GM19324 (cell line): ENCODE measurements around the gene SARM1.

Experiments used
- ATAC-seq: cut with Tn5 transposase; IDR thresholded peaks from one replicate; pipeline ENCODE4 v1.9.1; 2021; ENCODE audit warnings: mild to moderate bottlenecking, moderate library complexity; ENCODE audit not compliant: unreplicated experiment, low FRiP score

SARM1 gene

GRCh38 chr17:28367641-28368305 is 3.7 kb upstream of the SARM1 start:
- ATAC-seq = no peak

DNA sequence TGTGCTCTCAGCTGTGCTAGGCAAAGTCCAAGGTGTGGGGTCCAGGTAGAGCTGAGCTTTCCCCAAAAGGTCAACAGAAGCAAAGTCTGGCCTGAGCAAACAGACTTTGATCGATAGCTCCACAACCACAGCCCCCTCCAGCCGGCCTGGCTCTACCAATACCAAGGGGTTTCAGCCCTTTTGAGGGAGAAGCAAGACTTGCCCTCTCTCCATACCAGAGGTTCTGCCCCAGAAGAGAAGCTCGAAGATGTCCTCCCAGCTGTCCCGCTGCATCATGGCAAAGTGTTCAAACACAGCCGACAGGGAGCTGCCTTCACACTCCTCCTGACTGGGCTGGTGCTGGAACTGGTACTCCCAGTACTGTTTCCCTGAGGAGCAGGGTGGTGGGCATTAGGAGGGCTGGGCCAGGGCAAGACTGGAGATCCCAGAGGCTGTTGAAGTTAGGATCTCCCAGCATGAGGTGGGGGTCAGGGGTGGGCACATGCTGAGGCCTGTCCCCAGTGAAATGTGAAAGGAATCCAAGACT is 3.1 kb upstream of the SARM1 start:
- ATAC-seq = no peak

DNA sequence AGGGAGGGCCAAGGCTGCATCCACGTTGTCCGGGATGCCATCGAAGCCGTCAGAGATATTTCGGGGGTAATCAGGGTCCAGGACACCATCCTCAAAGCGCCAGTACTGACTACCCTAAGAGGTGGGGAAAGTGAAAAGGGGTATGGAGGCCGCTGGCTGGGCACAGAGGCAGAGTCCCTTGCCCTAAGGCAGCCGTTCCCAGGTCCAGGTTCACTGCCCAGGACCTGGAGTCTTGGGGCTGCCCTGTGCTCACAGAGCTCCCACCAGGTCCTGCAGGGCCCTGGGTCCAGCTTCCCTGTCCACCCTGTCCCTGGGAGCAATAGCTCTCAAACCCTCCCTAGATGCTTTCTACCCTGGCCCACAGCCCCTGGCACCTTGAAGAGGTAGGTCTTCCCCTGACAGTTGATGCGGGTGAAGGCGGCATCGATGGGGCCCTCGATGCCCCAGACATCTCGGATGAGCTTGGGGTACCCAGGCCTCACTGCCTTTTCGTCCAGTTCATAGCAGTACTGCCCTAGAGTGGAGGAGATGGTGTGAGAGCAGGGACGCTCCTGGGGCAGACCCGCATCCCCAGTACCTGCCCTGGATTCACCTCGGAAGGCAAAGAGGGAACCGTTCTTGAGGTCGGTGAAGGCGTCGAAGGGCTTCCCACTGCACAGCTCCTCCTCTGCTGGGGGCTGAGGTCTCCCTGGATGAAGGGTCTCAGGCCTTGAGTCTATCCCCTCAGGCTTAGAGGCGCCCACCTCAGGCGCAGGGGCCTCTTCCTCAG is 2.4 kb upstream of the SARM1 start:
- ATAC-seq = no peak

- no peak for ATAC-seq
These were observed 1.8 kb upstream of the SARM1 start for GRCh38 chr17:28369684-28370034.

DNA sequence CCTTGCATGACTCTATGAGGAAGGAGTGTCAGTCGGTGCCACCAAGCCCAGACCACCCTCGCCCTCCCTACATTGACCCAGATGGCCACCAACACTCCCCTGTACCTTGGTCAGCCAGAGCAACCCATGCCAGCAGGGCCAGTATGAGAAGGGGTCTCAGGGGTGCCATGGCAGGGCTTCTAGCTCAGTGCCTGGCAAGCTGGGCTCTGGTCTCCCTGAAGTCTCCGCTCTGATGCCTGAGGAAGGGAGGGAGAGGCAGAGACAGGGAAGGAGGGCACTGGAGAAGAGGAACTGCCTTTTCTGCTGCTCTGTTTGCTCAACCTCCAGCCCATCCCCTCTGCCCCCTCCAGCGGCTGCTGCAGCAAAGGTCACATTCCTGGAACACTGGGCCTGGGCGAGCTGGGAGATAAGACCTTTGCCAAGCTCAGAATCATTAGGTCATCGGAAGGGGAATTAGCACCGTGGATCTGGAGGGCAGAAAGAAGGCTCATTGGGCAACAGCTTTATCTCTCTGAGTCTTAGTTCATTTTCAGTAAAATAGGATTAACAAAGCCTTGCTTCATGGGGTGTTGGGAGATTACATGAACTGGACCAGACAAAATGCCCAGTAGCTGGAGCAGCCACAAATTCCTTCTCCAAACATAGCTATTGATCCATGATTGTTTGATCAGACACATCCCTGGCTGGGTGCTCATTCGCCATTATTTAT is 1.3 kb upstream of the SARM1 start, which contains the start of gene VTN:
TSS of gene VTN (minus strand) at position 273 of the 709 bp plus-strand sequence. CDS start at position 169, 104 bp downstream.
- no peak for ATAC-seq

- ATAC-seq = no peak
These were observed 770 bp upstream of the SARM1 start for GRCh38 chr17:28370744-28371103.

DNA sequence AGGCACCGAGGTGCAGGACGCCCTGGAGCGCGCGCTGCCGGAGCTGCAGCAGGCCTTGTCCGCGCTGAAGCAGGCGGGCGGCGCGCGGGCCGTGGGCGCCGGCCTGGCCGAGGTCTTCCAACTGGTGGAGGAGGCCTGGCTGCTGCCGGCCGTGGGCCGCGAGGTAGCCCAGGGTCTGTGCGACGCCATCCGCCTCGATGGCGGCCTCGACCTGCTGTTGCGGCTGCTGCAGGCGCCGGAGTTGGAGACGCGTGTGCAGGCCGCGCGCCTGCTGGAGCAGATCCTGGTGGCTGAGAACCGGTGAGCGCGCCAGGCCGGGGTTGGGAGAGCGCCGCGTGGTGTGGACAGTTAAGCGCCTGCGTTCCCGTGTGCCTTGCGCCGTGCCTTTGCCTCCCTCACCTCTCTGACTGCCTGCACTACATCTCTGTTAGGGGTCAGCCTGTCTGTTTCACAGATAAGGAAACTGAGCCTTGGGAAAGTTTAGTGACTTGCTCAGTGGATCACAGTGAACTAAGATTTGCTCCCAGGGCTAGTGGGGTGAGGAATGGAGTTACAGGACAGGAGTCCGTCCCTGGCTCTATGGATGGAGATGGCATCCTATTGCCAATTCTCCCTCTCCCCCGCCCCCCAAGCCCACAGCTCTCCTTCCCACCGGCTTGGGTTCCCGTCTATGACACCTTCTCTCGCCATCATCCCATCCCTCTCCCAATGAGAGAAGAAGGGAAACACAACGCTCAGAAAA is 880 bp downstream of the SARM1 start:
- peak; percentile 16 for ATAC-seq

GRCh38 chr17:28372945-28373274 is 1.4 kb downstream of the SARM1 start:
- no peak for ATAC-seq

DNA sequence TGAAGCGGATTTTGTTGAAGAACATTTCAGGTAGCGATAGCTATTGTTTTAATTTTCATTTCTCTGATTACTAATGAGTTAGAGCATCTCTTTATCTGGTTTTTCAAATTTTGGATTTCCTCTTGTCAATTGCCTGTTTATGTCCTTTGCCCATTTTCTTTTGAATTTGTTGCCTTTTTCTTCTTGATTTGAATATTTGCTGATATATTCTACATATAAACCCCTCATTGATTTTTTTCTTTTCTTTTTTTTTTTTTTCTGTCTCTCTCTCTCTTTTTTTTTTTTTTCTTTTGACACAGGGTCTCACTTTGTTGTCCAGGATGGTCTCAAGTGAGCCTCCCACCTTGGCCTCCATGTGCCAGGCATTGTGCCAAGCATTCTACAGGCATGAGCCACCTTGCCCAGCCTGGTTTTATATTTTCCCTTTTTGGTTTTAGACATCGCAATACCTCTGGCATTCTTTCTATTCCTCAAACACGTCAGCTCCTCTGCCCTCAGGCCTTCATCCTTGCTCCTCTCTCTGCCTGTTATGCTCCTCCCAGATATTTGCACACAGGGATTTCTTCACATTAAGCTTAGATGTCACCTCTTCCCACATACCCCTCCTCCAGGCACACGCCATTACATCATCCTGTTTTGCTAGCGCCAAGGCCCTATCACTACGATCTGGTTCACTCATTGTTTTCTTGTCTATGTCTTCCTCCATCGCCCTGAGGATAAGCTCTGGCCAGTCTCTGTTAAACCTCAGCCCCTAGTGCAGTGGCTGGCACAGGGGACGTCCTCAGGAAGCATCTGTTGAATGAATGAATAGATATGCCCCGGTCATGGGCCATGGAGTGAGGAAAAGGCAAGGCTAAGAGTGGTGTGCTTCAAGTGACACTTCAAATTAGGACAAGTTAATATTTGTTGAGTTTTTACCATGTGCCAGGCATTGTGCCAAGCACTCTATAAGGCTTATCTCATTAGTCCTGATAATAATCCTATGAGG is 8.6 kb downstream of the SARM1 start:
- no peak for ATAC-seq

DNA sequence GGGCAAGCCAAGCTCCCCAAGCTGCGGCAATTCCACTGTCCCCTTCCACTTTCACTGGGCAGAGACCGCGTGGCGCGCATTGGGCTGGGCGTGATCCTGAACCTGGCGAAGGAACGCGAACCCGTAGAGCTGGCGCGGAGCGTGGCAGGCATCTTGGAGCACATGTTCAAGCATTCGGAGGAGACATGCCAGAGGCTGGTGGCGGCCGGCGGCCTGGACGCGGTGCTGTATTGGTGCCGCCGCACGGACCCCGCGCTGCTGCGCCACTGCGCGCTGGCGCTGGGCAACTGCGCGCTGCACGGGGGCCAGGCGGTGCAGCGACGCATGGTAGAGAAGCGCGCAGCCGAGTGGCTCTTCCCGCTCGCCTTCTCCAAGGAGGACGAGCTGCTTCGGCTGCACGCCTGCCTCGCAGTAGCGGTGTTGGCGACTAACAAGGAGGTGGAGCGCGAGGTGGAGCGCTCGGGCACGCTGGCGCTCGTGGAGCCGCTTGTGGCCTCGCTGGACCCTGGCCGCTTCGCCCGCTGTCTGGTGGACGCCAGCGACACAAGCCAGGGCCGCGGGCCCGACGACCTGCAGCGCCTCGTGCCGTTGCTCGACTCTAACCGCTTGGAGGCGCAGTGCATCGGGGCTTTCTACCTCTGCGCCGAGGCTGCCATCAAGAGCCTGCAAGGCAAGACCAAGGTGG is 9.8 kb downstream of the SARM1 start:
- no peak for ATAC-seq

- ATAC-seq = no peak
These were observed 13.0 kb downstream of the SARM1 start for GRCh38 chr17:28384281-28385036.

DNA sequence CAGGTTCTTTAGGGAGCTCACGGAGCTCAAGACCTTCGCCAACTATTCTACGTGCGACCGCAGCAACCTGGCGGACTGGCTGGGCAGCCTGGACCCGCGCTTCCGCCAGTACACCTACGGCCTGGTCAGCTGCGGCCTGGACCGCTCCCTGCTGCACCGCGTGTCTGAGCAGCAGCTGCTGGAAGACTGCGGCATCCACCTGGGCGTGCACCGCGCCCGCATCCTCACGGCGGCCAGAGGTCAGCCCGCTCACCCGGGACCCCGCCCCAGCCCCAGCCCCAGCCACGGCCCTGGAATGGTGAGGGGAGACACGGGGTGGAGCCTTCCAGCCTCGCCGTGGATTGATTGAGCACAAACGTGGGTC is 13.5 kb downstream of the SARM1 start:
- no peak for ATAC-seq

DNA sequence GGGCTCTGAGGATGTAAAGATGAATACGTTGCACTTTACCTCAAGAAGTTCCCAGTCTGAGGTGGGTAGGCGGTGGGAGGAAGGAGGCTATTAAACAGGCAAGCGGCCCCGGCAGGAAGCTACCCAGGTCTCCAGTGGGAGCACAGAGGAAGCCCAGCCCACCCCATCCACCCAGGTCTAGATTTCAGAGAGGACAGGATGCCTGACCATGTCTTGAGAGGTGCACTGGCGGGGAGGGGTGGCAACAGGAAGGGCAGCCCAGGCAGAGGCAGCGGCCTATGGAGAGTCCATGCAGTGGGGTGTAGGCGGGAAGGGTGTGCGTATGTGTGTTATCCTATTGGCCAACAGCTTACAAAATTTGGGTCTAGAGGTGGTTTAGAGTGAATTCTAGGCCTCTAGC is 13.9 kb downstream of the SARM1 start:
- no peak for ATAC-seq

- ATAC-seq = no peak
These were observed 14.9 kb downstream of the SARM1 start for GRCh38 chr17:28386391-28386790.

DNA sequence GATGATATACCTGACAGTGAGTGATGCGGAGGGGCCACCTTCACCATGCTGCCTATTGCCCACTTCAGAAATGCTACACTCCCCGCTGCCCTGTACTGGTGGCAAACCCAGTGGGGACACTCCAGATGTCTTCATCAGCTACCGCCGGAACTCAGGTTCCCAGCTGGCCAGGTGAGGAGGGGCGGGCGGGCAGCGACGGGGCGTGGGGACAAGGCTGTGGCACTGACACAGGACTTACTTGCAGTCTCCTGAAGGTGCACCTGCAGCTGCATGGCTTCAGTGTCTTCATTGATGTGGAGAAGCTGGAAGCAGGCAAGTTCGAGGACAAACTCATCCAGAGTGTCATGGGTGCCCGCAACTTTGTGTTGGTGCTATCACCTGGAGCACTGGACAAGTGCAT is 16.6 kb downstream of the SARM1 start:
- no peak for ATAC-seq

DNA sequence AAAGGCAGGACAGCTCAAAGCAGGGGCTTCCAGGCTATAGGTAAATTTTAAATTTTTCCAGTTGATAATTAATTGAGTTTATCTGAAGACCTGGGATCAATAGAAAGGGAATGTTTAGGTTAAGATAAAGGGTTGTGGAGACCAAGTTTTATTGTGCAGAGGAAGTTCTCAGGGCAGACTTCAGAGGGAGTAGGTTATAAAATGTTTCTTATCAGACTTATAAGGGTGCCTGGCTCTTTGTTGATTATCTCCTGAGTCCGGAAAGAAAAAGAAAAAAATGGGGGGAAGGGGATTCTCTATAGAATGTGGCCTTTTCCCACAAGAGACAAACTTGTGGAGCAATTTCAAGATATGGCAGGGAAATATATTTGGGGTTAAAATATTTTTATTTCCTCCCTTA is 18.6 kb downstream of the SARM1 start:
- no peak for ATAC-seq

GRCh38 chr17:28390563-28390962 is 19.1 kb downstream of the SARM1 start:
- ATAC-seq = no peak

DNA sequence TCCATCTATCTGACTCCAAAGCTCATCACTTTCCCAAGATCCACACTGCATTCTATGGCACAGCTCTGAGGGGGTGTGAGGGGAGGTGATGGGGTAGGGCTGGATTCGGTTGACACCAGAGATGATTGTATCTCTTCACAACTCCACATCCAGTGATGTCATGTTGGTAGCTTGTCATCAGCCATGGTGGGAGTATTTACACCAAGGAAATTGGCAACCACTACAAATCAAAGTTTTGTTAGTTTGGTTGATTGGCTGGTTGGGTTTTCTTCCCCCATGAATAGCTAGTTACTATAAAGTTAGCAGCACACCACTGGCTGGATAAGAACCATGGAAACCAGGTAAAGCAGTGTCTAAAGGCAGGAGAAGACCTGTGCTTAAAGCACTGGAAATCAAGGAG is 19.5 kb downstream of the SARM1 start:
- ATAC-seq = no peak
